IMR-90 (cell line): ENCODE data around the gene TFCP2. TPM values are rescaled to one million over a fixed set of nuclear protein-coding genes. Genes with fewer than 3 reads are reported as not detected.

Experiments
- ATAC-seq: fragments of 200-7000 bp; cut with Tn5 transposase; 2 replicates; pipeline ENCODE4 v1.9.1; 2020; ENCODE audit warnings: low read depth, mild to moderate bottlenecking, moderate library complexity
- BruUV-seq: library from RNA; stranded (reverse); fragments of 400-500 nt; replicated peaks from 2 replicates; lab custom pipeline; 2021; lab: Mats Ljungman, UMichigan
- CTCF ChIA-PET: fragments of 300-600 bp; formaldehyde crosslinking; extraction: SDS; loops from one replicate; lab custom pipeline; 2021; ENCODE audit warnings: antibody characterized with exemption; lab: Yijun Ruan, JAX
- POLR2A ChIA-PET: fragments of 300-600 bp; sonication (Branson Sonifier 250); formaldehyde crosslinking; loops from one replicate; lab custom pipeline; 2022; ENCODE audit warnings: antibody characterized with exemption; ENCODE audit not compliant: unreplicated experiment; lab: Charles Lee
- DNase-seq: peaks from one replicate; pipeline ENCODE4 v3.0.0; 2013
- H2AFZ ChIP-seq: replicated peaks from 2 replicates; pipeline ENCODE3; 2013; ENCODE audit warnings: low read length, mild to moderate bottlenecking; ENCODE audit not compliant: poor library complexity
- H2AK5ac ChIP-seq: 2 replicates; pipeline ENCODE4 v1.6.1; 2013; ENCODE audit warnings: low read depth, low read length, inconsistent platforms
- H2AK9ac ChIP-seq: replicated peaks from 2 replicates; pipeline ENCODE3; 2013; ENCODE audit warnings: mild to moderate bottlenecking, low read depth, low read length, moderate library complexity; ENCODE audit not compliant: poor library complexity
- H2BK120ac ChIP-seq: 2 replicates; pipeline ENCODE4 v1.6.1; 2013; ENCODE audit warnings: low read depth, low read length, inconsistent platforms
- H2BK15ac ChIP-seq: 3 replicates; pipeline ENCODE4 v1.6.1; 2013; ENCODE audit warnings: low read depth, low read length, inconsistent platforms
- H2BK20ac ChIP-seq: 2 replicates; pipeline ENCODE4 v1.6.1; 2013; ENCODE audit warnings: low read depth, mild to moderate bottlenecking, inconsistent platforms, low read length, moderate library complexity
- H2BK5ac ChIP-seq: 2 replicates; pipeline ENCODE4 v1.6.1; 2013; ENCODE audit warnings: mild to moderate bottlenecking, low read depth, low read length, inconsistent platforms; ENCODE audit not compliant: poor library complexity, severe bottlenecking
- H3K14ac ChIP-seq: replicated peaks from 2 replicates; pipeline ENCODE4 v1.6.1; 2013; ENCODE audit warnings: low read depth, low read length, inconsistent platforms
- H3K18ac ChIP-seq: 2 replicates; pipeline ENCODE4 v1.6.1; 2013; ENCODE audit warnings: low read depth, low read length, control low read depth
- H3K23ac ChIP-seq: 2 replicates; pipeline ENCODE4 v1.6.1; 2013; ENCODE audit warnings: low read depth, low read length, inconsistent platforms
- H3K27ac ChIP-seq: 2 replicates; pipeline ENCODE4 v1.5.1; 2013; ENCODE audit warnings: mild to moderate bottlenecking, control low read depth, low read length; ENCODE audit not compliant: insufficient read depth
- H3K27me3 ChIP-seq: 2 replicates; pipeline ENCODE4 v1.6.1; 2013; ENCODE audit warnings: low read length; ENCODE audit not compliant: control insufficient read depth, insufficient read depth
- H3K36me3 ChIP-seq: 2 replicates; pipeline ENCODE4 v1.6.1; 2013; ENCODE audit warnings: low read length, mixed read lengths; ENCODE audit not compliant: control insufficient read depth, insufficient read depth
- H3K4ac ChIP-seq: 2 replicates; pipeline ENCODE4 v1.6.1; 2013; ENCODE audit warnings: low read depth, low read length, inconsistent platforms
- H3K4me1 ChIP-seq: 2 replicates; pipeline ENCODE4 v1.6.1; 2013; ENCODE audit warnings: low read length, mixed read lengths; ENCODE audit not compliant: control insufficient read depth, insufficient read depth
- H3K4me2 ChIP-seq: 2 replicates; pipeline ENCODE4 v1.6.1; 2013; ENCODE audit warnings: low read depth, mild to moderate bottlenecking, control low read depth, low read length, moderate library complexity
- H3K4me3 ChIP-seq: 2 replicates; pipeline ENCODE4 v1.5.1; 2013; ENCODE audit warnings: low read depth, mild to moderate bottlenecking, control low read depth, low read length, moderate library complexity; ENCODE audit not compliant: insufficient read depth
- H3K56ac ChIP-seq: 2 replicates; pipeline ENCODE4 v1.6.1; 2013; ENCODE audit warnings: low read length, inconsistent platforms; ENCODE audit not compliant: insufficient read depth; ENCODE audit errors: extremely low read depth
- H3K79me1 ChIP-seq, 2 experiments: 2 replicates each; pipeline ENCODE4 v1.6.1; 2013; ENCODE audit warnings: low read length in 2 of 2, inconsistent platforms in 1 of 2, low read depth in 1 of 2
- H3K9ac ChIP-seq: 2 replicates; pipeline ENCODE4 v1.6.1; 2013; ENCODE audit warnings: low read depth, low read length, control low read depth
- H3K9me1 ChIP-seq: 2 replicates; pipeline ENCODE4 v1.6.1; 2013; ENCODE audit warnings: low read length, inconsistent platforms; ENCODE audit not compliant: insufficient read depth
- H3K9me3 ChIP-seq: 2 replicates; pipeline ENCODE4 v1.6.1; 2013; ENCODE audit warnings: low read length; ENCODE audit not compliant: control insufficient read depth, insufficient read depth
- H4K20me1 ChIP-seq: 2 replicates; pipeline ENCODE4 v1.6.1; 2013; ENCODE audit warnings: low read length, inconsistent platforms; ENCODE audit not compliant: insufficient read depth
- H4K5ac ChIP-seq: 2 replicates; pipeline ENCODE4 v1.6.1; 2013; ENCODE audit warnings: mild to moderate bottlenecking, low read depth, low read length, control low read depth
- H4K8ac ChIP-seq, 2 experiments: 2 replicates each; pipeline ENCODE4 v1.6.1; 2013; ENCODE audit warnings: low read depth in 2 of 2, low read length in 2 of 2, control low read depth in 1 of 2, inconsistent platforms in 1 of 2
- H4K91ac ChIP-seq: 2 replicates; pipeline ENCODE4 v1.6.1; 2013; ENCODE audit warnings: low read depth, low read length, inconsistent platforms; ENCODE audit not compliant: insufficient read depth
- CEBPB ChIP-seq: IDR thresholded peaks from 2 replicates; pipeline ENCODE4 v1.6.1; 2012; ENCODE audit warnings: low read depth, low read length, improper control_type of control experiment
- CHD1 ChIP-seq: IDR thresholded peaks from 2 replicates; pipeline ENCODE4 v1.6.1; 2012; ENCODE audit warnings: low read depth, low read length, improper control_type of control experiment
- FOS ChIP-seq: fragments of 150-350 bp; IDR thresholded peaks from 2 replicates; pipeline ENCODE4 v1.6.1; 2016; ENCODE audit warnings: low read depth, low read length
- MAFK ChIP-seq: IDR thresholded peaks from 2 replicates; pipeline ENCODE4 v1.6.1; 2012; ENCODE audit warnings: low read depth, low read length, improper control_type of control experiment
- MXI1 ChIP-seq: IDR thresholded peaks from 2 replicates; pipeline ENCODE4 v1.6.1; 2012; ENCODE audit warnings: low read depth, mild to moderate bottlenecking, low read length, moderate library complexity, borderline replicate concordance
- NFE2L2 ChIP-seq: fragments of 150-350 bp; IDR thresholded peaks from 2 replicates; pipeline ENCODE4 v1.6.1; 2016; ENCODE audit warnings: low read depth, mild to moderate bottlenecking, low read length
- POLR2A ChIP-seq: IDR thresholded peaks from 2 replicates; pipeline ENCODE4 v1.6.1; 2012; ENCODE audit warnings: mild to moderate bottlenecking, low read depth, low read length
- SMC3 ChIP-seq: fragments of 150-350 bp; IDR thresholded peaks from 2 replicates; pipeline ENCODE4 v1.6.1; 2016; ENCODE audit warnings: low read depth, mild to moderate bottlenecking, antibody characterized with exemption, low read length, moderate library complexity
- USF2 ChIP-seq: fragments of 150-350 bp; IDR thresholded peaks from 2 replicates; pipeline ENCODE4 v1.6.1; 2017; ENCODE audit warnings: mild to moderate bottlenecking, antibody characterized with exemption, low read length, low read depth
- WGBS, 2 experiments: methylation state at CpG; one replicate each; pipeline versions ENCODE4 v1.1.5 to v1.1.7; 2013; ENCODE audit warnings: missing lambda C conversion rate in 2 of 2; ENCODE audit not compliant: insufficient read length in 1 of 2; ENCODE audit errors: extremely low coverage in 2 of 2; 5-methylcytosine and 5-hydroxymethylcytosine counted together
- dilution Hi-C: fragments of 300-500 bp; cut with HindIII; formaldehyde crosslinking; loops from one replicate; pipeline ENCODE4 v1.14.3; 2018; ENCODE audit warnings: low sequenced_read_pairs; ENCODE audit not compliant: unreplicated experiment
- in situ Hi-C: fragments of 300-500 bp; cut with MboI; formaldehyde crosslinking; loops from 3 replicates; pipeline ENCODE4 v1.14.3; 2019; ENCODE audit warnings: low sequenced_read_pairs, inconsistent platforms, mixed read lengths
- intact Hi-C: fragments of 100-400 bp; cut with micrococcal nuclease; formaldehyde crosslinking; loops from 2 replicates; pipeline ENCODE4 v1.10.0; 2022
- polyA plus RNA-seq, 3 experiments: library from polyadenylated mRNA; depleted of rRNA; stranded (reverse); fragments of >200 nt; gene quantifications; 2 replicates each; pipeline ENCODE4 v1.2.3, GENCODE V29; 2012; ENCODE audit warnings: low replicate concordance in 1 of 3
- total RNA-seq: library from RNA; depleted of rRNA; stranded (reverse); fragments of >200 nt; gene quantifications from 2 replicates; pipeline ENCODE4 v1.2.3, GENCODE V29; 2012
- TF ChIP-seq, protein P1 (sequence below): conservative IDR thresholded peaks from 2 replicates; pipeline ENCODE4 v1.5.1; 2012; ENCODE audit warnings: mild to moderate bottlenecking, low read depth, low read length, improper control_type of control experiment
- TF ChIP-seq, protein P2 (sequence below): fragments of 150-350 bp; IDR thresholded peaks from 2 replicates; pipeline ENCODE4 v1.6.1; 2016; ENCODE audit warnings: low read depth, mild to moderate bottlenecking, low read length, moderate library complexity, borderline replicate concordance

Gene TFCP2
- total and polyA plus RNA-seq, 2 of the 4 experiments (the other 2 are of a cell fraction) = 10.0 to 15.4 TPM

DNA sequence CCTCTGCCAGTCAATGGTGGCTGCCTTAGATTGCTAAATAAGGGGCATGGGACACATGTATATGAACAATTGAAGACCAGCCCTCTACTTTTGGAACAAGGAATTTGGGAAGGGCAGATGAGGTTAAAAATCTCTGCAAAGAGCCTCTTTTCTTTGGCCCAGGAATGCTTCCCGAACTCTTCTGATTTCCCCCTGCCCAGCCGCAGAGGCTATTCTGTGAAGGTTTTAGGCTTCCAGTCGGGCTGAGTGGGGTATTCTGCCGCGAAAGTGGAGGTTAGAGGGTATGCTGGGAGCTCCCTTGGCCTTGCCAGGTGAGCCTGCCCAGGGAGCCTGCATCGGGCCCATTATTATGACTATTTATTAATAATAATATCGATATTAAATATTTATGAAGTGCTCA lies 43.7 kb upstream of the TFCP2 start:
- Histone ChIP-seq H3K18ac (no peak overlapping the region), H3K9me3 (no peaks in the 10 kb centered on the region), H4K91ac (no peak overlapping the region), H3K9me1 (peaks cover 9% of the 10 kb centered on the region), H2BK5ac (no peak overlapping the region), H2BK15ac (no peak overlapping the region), H4K20me1 (no peaks in the 10 kb centered on the region), H3K4me3 (peak overlapping the region; percentile 77), H3K36me3 (0 out of 2 replicates have a peak, but pooled peaks cover 1% of the 10 kb centered on the region), H4K8ac (peak overlapping the region; percentile 41 to 81; a peak in 2 of 4 replicates), H2AK9ac (peak overlapping the region; percentile 93), H3K23ac (peak overlapping the region; percentile 78; the same call in 1 of the 2 replicates), H3K56ac (no peak overlapping the region), H2BK120ac (no peak overlapping the region), H3K27me3 (no peaks in the 10 kb centered on the region), H3K27ac (peak overlapping the region; percentile 58; the same call in 1 of the 2 replicates), H3K4ac (peak overlapping the region; percentile 25), H3K4me1 (peaks cover 4% of the 10 kb centered on the region), H3K9ac (peak overlapping the region; percentile 85), H2BK20ac (no peak overlapping the region), H3K4me2 (peak overlapping the region; percentile 68), H3K14ac (peak overlapping the region; percentile 75), H3K79me1 (peaks cover 14 to 29% of the 10 kb centered on the region in 2 experiments; a peak in 3 of 4 replicates), H2AFZ (peak overlapping the region; percentile 24), H4K5ac (no peak overlapping the region), H2AK5ac (0 out of 2 replicates have a peak overlapping the region, but pooled peaks have one; percentile 16)
- intact Hi-C loops = no loop called here
- ATAC-seq = no peak
- dilution Hi-C loops = no loop called here
- no peak for TF ChIP-seq SMC3
- TF ChIP-seq MXI1 = no peak
- TF ChIP-seq NFE2L2 = no peak
- TF ChIP-seq, protein P1, sequence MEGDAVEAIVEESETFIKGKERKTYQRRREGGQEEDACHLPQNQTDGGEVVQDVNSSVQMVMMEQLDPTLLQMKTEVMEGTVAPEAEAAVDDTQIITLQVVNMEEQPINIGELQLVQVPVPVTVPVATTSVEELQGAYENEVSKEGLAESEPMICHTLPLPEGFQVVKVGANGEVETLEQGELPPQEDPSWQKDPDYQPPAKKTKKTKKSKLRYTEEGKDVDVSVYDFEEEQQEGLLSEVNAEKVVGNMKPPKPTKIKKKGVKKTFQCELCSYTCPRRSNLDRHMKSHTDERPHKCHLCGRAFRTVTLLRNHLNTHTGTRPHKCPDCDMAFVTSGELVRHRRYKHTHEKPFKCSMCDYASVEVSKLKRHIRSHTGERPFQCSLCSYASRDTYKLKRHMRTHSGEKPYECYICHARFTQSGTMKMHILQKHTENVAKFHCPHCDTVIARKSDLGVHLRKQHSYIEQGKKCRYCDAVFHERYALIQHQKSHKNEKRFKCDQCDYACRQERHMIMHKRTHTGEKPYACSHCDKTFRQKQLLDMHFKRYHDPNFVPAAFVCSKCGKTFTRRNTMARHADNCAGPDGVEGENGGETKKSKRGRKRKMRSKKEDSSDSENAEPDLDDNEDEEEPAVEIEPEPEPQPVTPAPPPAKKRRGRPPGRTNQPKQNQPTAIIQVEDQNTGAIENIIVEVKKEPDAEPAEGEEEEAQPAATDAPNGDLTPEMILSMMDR = no peak
- TF ChIP-seq FOS = no peak
- TF ChIP-seq USF2 = no peak
- TF ChIP-seq POLR2A = no peak
- TF ChIP-seq MAFK = no peak
- no peak for TF ChIP-seq CHD1
- TF ChIP-seq, protein P2, sequence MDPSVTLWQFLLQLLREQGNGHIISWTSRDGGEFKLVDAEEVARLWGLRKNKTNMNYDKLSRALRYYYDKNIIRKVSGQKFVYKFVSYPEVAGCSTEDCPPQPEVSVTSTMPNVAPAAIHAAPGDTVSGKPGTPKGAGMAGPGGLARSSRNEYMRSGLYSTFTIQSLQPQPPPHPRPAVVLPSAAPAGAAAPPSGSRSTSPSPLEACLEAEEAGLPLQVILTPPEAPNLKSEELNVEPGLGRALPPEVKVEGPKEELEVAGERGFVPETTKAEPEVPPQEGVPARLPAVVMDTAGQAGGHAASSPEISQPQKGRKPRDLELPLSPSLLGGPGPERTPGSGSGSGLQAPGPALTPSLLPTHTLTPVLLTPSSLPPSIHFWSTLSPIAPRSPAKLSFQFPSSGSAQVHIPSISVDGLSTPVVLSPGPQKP = no peak
- TF ChIP-seq CEBPB = no peak
- no CpG with 5 or more reads among the region's 7 CpGs for WGBS, 2 experiments
- no peak for DNase-seq
- in situ Hi-C loops = no loop called here
- CTCF ChIA-PET = interaction anchor here (1.3 kb wide), 1 partner anchor 11 kb away, joined by 3 read pairs; no protein-coding TSS in a partner anchor
- POLR2A ChIA-PET = no interaction called here
- BruUV-seq = no TSS peak
